Esophagus muscularis mucosa (tissue), 4 donors: ENCODE measurements around the gene NUFIP1. TPM values are rescaled to one million over a fixed set of nuclear protein-coding genes. Genes with fewer than 3 reads are reported as not detected.

Experiments used
- DNase-seq: peaks from one replicate; pipeline ENCODE4 v3.0.0-alpha.2; 2017; ENCODE audit errors: extremely low spot score
- H3K27ac ChIP-seq, 4 donors: fragments of 200-600 bp; sonication (generic); replicated peaks in 1 of 4; 1 replicate in 3 of 4; 2 replicates in 1 of 4; pipeline ENCODE4 v1.5.1; 2016 to 2019; ENCODE audit warnings: mild to moderate bottlenecking in 1 of 4
- H3K27me3 ChIP-seq, 4 donors: fragments of 200-600 bp; sonication (generic); one replicate each; pipeline versions ENCODE4 v1.5.1 to v1.6.0; 2016 to 2019
- H3K36me3 ChIP-seq, 4 donors: fragments of 200-600 bp; sonication (generic); one replicate each; pipeline ENCODE4 v1.5.1; 2016 to 2019
- H3K4me1 ChIP-seq, 4 donors: fragments of 200-600 bp; sonication (generic); one replicate each; pipeline ENCODE4 v1.5.1; 2016 to 2019
- H3K4me3 ChIP-seq, 4 donors: fragments of 200-600 bp; sonication (generic); 1 replicate in 2 of 4; 2 replicates in 2 of 4; pipeline ENCODE4 v1.5.1; 2016 to 2019; ENCODE audit warnings: mild to moderate bottlenecking in 4 of 4, moderate library complexity in 1 of 4
- H3K9me3 ChIP-seq, 4 donors: fragments of 200-600 bp; sonication (generic); 1 replicate in 3 of 4; 2 replicates in 1 of 4; pipeline ENCODE4 v1.5.1; 2016 to 2019
- EP300 ChIP-seq: sonication (generic); formaldehyde crosslinking; IDR thresholded peaks from one replicate; pipeline ENCODE4 v1.6.1; 2017; ENCODE audit warnings: antibody characterized with exemption
- POLR2A ChIP-seq: fragments of 450-650 bp; IDR thresholded peaks from one replicate; pipeline ENCODE4 v1.6.1; 2017; ENCODE audit warnings: antibody characterized with exemption, moderate library complexity, mild to moderate bottlenecking, low read depth
- POLR2AphosphoS5 ChIP-seq, 2 donors: sonication (generic); formaldehyde crosslinking; IDR thresholded peaks; one replicate each; pipeline ENCODE4 v1.6.1; 2017; ENCODE audit warnings: antibody characterized with exemption in 2 of 2
- WGBS: methylation state at CpG from one replicate; pipeline ENCODE4 v1.1.5; 2018; 5-methylcytosine and 5-hydroxymethylcytosine counted together
- intact Hi-C: fragments of 100-400 bp; cut with DNase I; formaldehyde crosslinking; loops from one replicate; pipeline ENCODE4 v1.15.1; 2023
- total RNA-seq, 4 donors: library from RNA; depleted of rRNA; stranded (reverse); fragments of >200 nt; gene quantifications; one replicate each; pipeline versions ENCODE4 v1.1.0 to v1.2.1, GENCODE V29; 2016
- TF ChIP-seq, protein P1 (sequence below), 3 experiments: fragments of 200-600 bp in 2 of 3; fragments of 450-650 bp in 1 of 3; sonication (generic) in 2 of 3; IDR thresholded peaks; one replicate each; pipeline ENCODE4 v1.5.1; 2017 to 2019; ENCODE audit warnings: antibody characterized with exemption in 3 of 3, mild to moderate bottlenecking in 2 of 3, moderate library complexity in 1 of 3

NUFIP1 gene
- total RNA-seq, 4 donors from 2014 or later = 3.3 to 4.2 (median 3.9) TPM

DNA sequence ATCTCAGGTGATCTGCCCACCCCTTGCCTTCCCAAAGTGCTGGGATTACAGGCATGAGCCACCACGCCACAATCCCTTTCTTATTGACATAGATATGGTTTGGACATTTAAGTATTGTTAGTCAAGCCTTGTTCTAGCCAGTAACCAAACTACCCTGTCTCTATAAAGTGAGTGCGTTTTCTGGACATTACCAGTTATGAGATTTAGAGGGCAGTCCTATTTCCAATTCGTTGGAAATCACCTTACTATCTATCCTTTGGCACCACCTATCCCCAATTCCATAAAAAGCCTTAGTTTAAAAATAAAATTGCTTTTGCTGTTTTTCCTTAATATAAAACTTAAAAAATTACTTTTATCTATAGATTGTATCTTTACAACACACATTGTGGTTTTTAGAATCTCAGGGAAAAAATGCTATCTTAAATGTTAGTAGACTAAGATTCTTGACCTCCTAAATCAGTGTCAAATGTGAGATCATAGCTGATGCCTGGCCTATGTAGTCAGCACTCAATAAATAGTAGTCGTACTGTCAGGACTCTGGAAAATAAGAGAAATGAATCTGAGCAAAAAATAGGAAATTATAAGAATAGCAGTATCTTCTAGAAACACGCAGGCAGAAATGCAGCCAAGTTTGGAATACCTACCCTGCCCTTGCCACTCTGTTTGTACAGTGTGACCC, 57.0 kb downstream of the NUFIP1 start:
- intact Hi-C loops = no loop called here
- Histone ChIP-seq H3K4me3 (no peak overlapping the region), H3K9me3 (no peaks in the 10 kb centered on the region), H3K27me3 (no peaks in the 10 kb centered on the region), H3K4me1 (peaks cover 22 to 34% (median 31%) of the 10 kb centered on the region in 4 donors), H3K36me3 (no peaks in the 10 kb centered on the region), H3K27ac (peak overlapping the region; percentile 44 to 55 (median 46))
- DNase-seq = no peak
- TF ChIP-seq POLR2A (no peak), POLR2AphosphoS5 (IDR thresholded peaks at IDR 0.05) (no peak), EP300 (no peak)
- TF ChIP-seq, protein P1, sequence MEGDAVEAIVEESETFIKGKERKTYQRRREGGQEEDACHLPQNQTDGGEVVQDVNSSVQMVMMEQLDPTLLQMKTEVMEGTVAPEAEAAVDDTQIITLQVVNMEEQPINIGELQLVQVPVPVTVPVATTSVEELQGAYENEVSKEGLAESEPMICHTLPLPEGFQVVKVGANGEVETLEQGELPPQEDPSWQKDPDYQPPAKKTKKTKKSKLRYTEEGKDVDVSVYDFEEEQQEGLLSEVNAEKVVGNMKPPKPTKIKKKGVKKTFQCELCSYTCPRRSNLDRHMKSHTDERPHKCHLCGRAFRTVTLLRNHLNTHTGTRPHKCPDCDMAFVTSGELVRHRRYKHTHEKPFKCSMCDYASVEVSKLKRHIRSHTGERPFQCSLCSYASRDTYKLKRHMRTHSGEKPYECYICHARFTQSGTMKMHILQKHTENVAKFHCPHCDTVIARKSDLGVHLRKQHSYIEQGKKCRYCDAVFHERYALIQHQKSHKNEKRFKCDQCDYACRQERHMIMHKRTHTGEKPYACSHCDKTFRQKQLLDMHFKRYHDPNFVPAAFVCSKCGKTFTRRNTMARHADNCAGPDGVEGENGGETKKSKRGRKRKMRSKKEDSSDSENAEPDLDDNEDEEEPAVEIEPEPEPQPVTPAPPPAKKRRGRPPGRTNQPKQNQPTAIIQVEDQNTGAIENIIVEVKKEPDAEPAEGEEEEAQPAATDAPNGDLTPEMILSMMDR (IDR thresholded peaks at IDR 0.05) = no peak
- 78% methylated on average over 5 of the region's 5 CpGs for WGBS

DNA sequence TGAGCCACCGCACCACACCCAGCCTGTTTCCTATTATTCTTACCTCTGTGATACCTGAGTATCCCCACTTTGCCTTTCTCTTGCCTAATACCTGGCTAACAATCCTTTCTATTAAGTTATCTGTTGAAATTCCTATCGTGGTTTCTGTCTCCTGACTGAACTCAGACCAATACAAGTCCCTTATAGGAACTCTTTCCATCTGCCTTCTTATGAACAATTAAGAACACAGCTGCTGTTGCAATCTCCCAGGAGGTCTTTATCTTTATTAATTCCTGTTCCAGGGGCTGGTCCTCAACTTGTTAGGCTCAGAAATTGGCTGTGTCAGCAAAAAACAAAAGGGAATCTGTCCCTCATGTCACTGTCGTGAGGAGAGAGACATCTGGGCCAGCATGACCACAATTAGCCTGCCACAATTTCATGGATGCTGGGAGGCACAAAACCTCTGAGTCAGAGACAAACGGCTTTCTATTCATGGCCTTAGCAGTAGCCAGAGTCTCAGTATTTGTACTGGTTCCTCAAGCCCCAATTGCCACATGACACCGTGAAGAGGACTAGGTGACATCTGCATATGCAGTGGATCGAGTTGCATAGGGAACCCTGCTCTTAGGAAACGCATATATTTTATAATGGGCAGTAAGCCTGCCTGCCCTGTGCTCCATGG, 58.2 kb downstream of the NUFIP1 start:
- no peak for TF ChIP-seq POLR2AphosphoS5 (IDR thresholded peaks at IDR 0.05)
- TF ChIP-seq, protein P1 (IDR thresholded peaks at IDR 0.05) = no peak
- TF ChIP-seq EP300 = no peak
- no peak for TF ChIP-seq POLR2A
- Histone ChIP-seq H3K9me3 (no peaks in the 10 kb centered on the region), H3K4me3 (no peak overlapping the region), H3K4me1 (peaks cover 23 to 34% (median 31%) of the 10 kb centered on the region in 4 donors), H3K36me3 (no peaks in the 10 kb centered on the region), H3K27ac (peak overlapping the region in 1 of 4 donors; percentile 13), H3K27me3 (no peaks in the 10 kb centered on the region)
- intact Hi-C loops = no loop called here
- WGBS = 76% methylated on average over 7 of the region's 7 CpGs
- no peak for DNase-seq

DNA sequence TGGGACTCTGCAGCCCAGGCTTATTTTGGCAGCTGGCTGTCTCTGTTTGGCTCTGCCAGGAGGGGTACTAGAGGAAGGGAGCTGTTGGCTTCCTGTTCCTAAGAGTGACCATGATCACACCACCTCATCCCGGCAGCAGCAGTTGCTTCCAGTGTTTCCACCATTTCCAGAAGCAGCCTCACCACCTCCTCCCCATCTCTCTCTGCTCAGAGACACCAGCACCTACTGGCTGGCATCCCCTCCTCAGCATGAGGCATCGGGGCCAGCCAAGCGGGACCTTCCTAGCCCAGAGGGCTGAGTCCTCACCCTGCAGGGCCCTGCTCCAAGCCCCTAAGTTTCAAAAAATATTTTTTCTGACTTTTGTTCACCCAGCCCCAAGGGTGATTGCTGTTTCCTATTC, 59.0 kb downstream of the NUFIP1 start:
- Histone ChIP-seq H3K4me3 (no peak overlapping the region), H3K4me1 (peaks cover 29 to 34% (median 31%) of the 10 kb centered on the region in 4 donors), H3K27me3 (no peaks in the 10 kb centered on the region), H3K36me3 (no peaks in the 10 kb centered on the region), H3K9me3 (no peaks in the 10 kb centered on the region), H3K27ac (no peak overlapping the region)
- intact Hi-C loops = no loop called here
- WGBS = 93% methylated on average over 3 of the region's 3 CpGs
- TF ChIP-seq EP300 = no peak
- no peak for TF ChIP-seq POLR2A
- TF ChIP-seq, protein P1 (IDR thresholded peaks at IDR 0.05) = no peak
- no peak for TF ChIP-seq POLR2AphosphoS5 (IDR thresholded peaks at IDR 0.05)
- DNase-seq = no peak

DNA sequence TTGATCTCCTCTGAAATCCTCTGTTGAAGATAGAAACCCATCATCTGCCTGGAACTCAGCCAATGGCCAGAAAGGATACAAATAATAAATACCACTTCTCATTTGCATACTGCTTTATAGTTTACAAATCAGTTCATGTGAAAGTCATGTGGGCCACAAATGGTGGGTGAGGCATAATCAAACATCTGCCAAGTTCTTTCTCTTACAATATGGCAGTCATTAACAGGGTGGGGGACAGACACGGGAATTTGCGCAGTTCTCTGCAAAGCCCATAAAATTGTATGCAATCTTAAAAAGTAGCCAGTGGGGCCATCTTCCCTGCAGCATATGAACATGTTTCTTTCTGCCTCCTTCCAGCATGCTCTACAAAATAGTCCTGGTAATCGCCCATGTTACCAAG, 59.6 kb downstream of the NUFIP1 start:
- peaks cover 29 to 34% (median 31%) of the 10 kb centered on the region in 4 donors for H3K4me1 ChIP-seq
- WGBS = 97% methylated on average over 3 of the region's 3 CpGs
- H3K27me3 ChIP-seq = no peaks in the 10 kb centered on the region

More for the DNA sequence above, 59.6 kb downstream of the NUFIP1 start:
- H3K27ac ChIP-seq = no peak overlapping the region
- no peak for DNase-seq
- no peaks in the 10 kb centered on the region for H3K9me3 ChIP-seq
- intact Hi-C loops = loop anchor here (5.0 kb wide), 1 partner anchor 352 kb away; the partner anchor contains the start of gene TSC22D1
- TF ChIP-seq POLR2AphosphoS5 (IDR thresholded peaks at IDR 0.05) (no peak), EP300 (no peak), POLR2A (no peak)
- TF ChIP-seq, protein P1 (IDR thresholded peaks at IDR 0.05) = no peak
- no peaks in the 10 kb centered on the region for H3K36me3 ChIP-seq
- H3K4me3 ChIP-seq = no peak overlapping the region
